Stimulated activated CD4-positive, alpha-beta T cell treated with anti-CD3 and anti-CD28 coated beads, TNF-alpha, amount 100 ng/mL, for 4 hours (primary cell): ENCODE measurements around the gene PLCB2.

Source experiments
- DNase-seq, 3 experiments: peaks; one replicate each; pipeline ENCODE4 v3.0.0-alpha.2; 2020; ENCODE audit warnings: low read depth in 3 of 3

The PLCB2 gene

DNA sequence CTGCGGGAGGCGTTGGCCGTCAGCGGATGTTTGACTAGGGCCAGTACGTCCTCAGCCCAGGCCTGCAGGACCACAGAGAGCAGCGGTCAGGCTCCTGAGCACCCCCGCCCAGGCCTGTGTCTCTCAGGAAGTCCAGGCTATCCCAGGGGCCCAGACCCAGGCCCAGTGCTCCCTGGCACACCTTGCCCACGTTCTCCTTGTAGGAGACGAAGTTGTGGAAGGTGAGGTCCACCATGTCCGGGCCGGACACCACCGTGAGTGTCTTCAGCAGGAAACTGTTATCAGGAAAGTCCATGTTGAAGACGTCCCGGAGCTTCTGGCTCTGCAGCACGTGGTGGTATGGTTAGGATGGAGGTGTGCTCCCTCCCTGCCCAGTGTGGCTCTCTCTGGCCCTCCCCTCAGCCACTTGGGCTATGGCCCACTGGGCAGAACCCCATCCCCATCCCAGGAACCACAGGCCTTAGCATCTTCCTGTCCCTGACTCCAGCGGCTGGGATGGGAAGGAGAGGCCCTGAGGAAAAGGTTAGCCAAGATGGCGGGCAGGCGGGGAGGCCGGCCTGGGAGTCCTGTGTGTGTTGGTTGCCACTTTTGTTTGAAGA, 5.3 kb downstream of the PLCB2 start:
- no peak for DNase-seq

DNA sequence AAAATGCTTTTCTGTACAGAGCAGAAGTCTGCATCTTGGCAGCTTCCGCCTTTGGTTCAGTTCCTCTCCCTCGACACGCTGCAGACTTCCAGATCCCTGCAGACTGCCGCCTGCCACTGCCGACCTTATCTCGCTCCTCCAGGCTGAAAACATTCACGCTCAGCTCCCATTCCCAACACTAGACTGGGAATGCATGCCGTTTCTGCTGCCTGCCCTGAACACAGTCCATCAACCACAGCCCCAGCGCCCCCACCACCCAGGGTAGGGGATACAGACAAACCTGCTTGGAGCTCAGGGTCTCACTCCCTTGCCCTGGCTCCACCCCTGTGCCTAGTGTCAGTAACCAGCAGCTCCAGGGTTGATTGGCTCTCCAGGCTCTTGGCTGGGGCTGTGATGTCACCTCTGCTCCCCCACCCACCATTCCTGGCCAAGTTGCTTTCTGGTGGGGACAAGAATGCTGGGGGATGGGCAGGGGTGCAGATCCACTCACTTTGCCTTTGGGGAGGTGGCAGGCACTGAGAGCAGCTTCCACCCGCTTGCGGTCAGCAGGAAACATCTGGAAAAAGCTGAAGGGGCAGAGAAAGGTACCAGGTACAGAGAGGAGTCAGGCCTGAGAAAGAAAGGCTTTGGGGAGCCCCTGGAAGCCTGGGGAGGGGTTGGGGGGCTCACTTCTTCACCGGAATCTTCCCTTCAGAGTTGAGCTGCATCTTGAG, 6.1 kb downstream of the PLCB2 start:
- DNase-seq, result no peak

DNA sequence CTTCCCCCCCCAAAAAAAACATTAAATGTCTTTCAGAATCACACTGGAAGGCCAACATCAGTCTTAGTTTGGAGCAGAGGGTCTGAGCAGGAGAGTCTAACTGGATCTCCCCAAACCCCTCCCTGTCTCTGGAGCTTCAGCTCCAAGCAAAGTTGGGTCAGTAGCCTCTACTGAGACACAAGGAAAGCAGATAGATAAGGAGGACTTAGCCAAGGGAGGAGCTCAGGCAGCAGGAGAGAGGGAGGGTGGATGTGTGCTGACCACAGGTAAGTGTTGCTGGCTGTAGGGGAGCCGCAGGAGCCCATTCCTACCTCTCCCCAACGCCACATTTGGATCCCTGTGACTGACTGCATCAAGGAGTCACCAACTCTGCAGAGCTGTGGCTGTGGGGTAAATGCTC, 7.0 kb downstream of the PLCB2 start:
- DNase-seq, result no peak

DNA sequence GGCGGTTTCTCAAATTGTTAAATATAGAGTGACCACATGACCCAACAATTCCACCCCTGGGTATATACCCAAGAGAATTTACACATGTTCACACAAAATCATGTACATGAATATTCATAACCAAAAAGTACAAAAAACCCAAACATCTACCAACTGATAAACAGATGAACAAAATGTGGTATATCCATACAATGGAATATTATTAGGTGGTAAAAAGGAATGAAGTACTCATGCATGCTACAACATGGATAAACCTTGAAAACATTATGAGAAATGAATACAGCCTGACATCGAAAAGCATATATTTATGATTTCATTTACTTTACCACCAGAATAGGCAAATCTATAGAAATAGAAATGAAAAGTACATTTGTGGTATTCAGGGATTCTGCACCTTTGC, 7.4 kb downstream of the PLCB2 start:
- no peak for DNase-seq

DNA sequence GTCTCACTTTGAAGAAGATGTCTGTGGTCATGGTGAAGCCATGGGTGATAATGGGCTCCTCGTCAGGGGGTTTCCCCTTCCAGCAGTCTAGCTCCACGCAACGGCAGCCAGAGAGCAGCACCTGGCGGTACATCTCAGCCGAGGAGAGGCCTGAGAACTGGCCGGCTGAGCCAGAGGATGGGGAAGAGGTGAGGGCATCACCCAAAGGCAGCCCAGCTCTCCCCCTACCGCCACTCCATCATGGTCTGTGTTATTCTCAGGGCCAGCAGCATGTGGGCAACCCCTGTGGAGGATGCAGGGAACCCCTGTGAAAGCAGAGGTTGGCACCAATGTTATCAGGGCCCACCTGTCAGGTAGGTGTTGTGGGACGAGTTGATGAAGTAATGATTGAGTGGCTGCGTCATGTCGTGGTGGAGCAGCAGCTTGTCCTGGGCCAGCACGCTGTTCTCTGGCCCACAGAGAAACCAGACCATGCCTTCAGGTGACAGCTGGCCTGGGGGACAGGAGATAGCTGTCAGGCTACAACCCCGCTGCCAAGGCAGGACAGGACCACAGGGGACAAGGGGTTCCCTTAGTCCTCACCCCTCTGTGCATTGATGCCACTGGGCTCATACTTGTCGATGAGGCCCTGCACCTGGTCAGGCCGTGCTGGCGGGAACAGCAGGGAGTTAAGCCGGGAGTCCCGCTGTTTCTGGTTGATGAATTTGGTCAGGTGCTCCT, 9.4 kb downstream of the PLCB2 start:
- DNase-seq, result no peak

DNA sequence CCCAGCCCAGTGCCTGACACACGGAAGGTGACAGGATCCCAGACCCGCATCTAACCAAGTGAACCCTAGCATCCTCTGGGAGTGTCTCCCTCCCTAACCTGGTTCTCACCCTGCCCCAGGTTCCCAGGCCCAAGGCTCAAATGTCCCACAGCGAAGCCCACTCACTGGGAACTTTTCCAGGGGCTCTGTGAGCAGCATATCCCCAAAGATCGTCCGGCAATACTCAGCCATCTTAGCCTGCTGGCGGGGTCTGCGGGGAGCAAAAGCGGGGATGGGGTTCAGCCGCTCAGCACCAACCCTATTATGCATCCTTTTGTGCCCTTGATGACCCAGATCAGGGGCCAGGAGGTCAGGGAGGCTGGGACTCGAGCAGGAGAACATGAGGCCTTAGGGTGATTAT, 10.4 kb downstream of the PLCB2 start:
- DNase-seq, result no peak

DNA sequence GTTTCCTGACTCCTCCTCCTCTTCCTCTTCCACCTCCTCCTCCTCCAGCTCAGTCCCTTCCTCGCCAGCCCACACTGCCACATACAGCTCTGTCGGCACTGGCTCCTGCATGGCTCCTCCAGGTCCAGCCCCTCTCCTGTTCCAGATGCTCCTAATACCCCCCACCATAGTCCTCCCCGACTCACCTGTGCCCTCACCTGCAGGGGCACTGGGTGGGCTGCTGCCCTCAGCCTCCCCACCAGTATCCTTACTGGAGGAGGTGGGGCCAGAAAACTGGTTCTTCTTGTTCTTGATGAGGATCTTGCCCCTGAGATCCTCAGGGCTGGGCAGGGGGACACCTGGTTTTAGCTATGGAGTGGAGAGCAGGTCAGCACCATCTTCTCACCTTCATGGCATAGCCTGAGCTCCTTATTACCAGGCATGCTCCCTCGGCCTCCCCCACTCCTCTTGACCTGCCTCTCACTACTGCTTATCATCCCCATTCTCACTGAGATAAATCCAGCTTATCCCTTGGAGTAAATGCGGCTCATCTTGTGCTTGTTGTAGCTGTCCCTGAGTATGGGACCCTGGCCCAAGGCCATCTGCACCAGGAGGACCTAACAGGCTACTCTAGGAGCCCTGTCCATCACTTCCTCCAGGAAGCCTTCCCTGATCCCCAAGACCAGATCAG, 11.0 kb downstream of the PLCB2 start:
- DNase-seq, result no peak

DNA sequence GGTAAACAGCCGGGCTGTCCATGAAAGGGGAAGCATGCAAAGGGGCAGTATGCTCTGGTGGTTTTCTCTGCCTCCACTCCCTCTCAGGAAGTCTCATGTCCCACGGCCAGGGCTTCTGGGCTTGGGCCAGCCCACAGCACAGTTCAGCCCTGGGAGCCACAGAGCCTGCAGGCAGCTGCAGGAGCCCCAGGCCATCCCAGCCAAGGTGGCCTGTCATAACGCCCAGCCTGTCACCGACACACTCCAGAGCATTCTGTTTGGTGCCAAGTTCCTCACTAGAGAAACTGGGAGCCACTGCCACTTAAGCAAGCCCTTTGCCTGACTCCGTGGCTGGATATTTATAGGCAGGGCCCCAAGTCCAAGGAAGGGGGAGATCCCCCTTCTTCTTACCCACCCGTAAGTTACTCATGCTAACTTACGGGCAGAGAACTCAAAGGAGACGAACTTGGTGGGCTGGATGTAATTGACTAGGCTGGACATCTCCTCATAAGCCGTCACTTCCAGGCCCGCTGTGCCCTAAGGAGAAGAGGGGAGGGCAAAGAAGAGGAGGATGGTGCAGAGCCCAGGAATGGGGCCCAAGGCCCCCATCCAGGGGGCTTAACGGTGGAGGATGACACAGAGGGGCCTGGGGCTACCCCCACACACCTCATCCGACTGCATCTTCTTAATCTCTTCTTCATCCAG, 11.7 kb downstream of the PLCB2 start:
- DNase-seq, result no peak

DNA sequence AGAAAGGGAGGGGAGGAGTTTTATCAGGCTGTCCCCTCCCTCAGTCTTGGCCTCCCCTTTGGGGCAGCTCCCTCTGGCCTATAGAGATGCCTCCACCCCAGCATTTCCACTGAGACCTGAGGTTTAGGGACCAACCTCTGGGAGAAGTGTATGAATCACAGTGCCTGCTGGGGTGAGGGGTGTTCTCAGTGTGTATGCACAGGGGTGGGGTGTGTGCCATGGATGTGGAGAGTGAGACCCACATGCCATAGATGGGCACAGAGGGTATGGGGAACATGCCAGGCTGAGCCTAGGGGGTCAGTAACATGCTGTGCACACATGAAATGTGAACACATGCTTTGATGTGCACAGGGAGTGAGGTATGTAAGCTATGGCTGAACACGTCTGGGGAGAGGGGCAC, 12.4 kb downstream of the PLCB2 start:
- no peak for DNase-seq

DNA sequence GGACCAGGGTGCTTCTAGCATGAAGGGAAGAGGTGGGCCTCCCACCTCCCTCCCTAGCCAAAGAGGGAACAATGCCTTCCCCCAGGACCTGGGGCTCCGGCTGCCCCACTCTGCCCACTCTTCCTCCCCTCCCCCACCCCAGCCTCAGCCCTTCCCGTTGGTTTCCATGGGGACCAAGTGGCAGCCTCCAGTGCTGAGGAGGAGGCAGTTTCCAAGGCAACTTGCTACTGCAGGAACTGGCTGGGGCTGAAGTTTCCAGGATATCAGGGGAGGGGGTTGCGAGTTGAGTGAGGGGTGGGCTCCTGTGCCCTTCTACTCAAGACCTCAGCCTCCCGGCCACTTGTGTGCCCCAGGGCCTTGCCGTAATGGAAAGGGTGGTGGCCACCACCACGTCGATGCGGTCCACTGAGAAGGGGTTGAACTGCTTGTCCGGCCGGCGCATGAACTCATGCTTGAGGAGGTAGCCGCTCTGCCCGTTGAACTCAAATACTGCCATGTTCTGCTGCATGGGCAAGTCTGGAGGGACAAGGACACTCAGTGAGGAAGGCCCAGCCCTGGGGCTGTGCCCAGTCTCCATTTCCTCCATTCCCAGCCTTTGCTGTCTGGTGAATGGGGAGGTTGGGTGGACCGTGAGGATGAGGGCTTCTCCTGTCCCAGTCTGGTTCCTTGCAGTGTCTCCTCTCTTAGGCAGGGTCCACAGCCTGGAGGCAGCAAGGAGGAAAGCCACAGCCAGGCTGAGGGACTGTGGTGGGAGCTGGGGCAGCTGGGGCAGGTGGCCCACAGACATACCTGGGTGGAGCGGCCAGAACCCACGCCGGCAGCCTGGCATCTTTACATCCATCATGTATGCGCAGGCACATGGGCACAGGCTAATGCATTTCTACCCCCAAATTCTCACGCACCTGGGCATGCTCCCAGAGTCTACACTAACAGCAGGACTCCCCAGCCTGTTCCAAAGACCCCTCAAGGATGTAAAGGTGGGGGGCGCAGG, 13.5 kb downstream of the PLCB2 start:
- DNase-seq, result no peak

DNA sequence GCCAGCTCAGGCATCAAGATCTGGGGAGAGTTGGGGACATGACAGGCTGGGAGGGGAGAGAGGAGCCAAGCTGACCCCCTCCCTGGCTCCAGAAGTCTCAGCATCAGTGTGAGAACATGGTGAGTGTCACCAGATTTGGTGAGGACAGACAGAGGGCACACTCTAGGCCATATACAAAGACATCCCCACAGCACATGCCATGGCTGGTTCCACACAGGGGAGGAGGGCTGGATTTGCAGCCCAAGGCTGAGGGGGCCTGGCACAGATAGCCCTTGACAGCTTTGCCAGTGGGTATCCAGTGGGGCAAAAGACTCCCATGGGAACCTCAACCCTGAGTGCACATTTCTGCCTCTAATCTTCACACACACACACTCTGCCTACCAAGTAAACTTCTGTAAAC, 14.7 kb downstream of the PLCB2 start:
- DNase-seq, result no peak

DNA sequence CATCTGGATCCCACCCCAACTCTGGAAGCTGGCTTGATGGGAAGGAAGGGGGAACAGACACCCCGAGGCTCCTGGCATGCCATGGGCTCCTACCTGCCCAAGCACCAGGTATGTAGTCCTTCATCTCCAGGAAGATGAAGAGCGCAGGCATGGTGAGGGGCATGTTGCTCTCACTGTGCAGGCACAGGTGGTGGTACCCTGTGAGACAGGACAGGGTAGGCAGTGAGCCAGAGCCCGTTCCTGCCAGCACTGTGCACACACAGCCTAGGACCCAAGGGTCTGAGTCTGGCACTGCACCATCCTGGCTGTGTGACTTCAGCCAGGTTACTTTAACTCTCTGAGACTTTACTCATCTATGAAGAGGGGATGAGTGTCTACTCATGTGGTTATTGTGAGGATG, 15.5 kb downstream of the PLCB2 start:
- no peak for DNase-seq

DNA sequence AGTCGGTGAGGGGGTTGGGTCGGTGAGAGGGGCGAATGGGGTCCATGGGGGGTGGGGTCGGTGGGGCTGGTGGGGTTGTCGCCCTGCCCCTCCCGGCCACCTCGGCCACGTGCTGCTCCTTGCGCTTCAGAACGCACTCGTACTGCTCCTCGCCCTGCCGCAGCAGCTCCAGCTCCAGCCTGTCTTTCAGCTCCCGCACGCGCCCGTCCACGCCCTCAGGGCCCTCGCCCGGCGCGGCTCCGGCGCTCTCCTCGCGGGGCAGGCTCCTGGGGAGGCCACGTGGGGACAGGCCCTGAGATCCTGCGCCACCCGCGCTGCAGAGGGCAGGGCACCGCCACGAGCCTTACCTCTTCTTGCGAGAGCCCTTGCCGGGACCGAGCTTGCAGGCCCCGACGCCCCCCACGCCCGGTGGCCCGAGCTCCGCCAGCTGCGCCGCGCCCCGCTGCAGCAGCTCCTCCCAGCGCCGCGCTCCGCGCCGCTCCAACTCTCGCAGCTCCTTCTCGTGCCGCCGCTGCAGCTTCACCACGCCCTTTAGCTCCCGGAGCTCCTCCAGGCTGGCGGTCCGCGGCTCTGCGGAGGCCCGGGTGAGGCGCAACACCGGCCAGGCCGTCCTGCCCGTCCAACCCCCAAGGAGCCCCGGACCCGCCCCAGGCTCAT, 16.7 kb downstream of the PLCB2 start:
- no peak for DNase-seq

DNA sequence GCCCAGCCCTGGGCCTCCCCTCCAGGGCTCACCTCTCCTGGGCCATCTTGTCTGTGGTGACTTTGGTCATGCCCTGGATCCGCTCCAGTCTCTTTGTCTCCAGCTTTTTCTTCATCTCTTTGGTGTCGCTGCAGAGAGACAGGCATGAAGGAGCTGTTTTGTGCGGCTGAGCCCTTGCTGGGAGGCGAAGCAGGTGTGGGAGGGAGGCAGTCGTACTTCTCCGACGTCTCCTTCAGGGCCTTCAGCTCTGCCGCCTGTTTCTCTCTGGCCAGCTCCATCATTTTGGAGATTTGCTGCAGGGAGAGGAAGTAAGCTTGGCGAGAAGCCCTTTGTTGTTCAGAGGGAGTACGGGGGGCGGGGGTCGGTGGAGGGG, 17.2 kb downstream of the PLCB2 start:
- no peak for DNase-seq

DNA sequence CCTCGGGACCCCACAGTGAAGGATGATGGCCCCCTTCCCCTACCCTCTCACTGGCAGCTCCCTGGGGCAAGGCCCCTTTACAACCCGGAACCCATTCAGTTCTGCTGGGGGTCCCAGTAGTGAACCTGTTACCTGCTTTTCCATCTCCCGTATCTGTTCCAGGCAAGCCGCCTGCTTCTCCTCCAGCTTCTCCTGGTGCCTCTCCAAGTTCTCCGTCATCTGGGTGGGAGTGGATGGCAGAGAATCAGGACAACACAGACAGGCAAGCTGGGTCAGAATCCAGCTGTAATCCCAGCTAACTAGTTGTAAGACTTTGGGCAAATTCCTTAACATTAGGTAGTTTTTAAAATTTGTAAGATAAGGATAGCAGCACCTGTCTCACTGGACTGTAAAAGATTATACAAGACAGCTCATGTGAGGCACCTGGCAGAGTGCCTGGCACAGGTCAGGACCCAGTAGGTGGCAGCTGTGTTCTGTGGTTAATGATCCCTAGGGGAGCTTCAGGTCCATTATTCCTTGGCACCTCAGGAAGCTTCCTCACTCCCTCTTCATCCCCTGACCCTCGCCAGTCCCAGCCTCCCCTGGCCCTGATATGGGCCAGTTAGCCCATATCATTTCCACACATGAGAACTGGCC, 18.5 kb downstream of the PLCB2 start:
- DNase-seq, result no peak

DNA sequence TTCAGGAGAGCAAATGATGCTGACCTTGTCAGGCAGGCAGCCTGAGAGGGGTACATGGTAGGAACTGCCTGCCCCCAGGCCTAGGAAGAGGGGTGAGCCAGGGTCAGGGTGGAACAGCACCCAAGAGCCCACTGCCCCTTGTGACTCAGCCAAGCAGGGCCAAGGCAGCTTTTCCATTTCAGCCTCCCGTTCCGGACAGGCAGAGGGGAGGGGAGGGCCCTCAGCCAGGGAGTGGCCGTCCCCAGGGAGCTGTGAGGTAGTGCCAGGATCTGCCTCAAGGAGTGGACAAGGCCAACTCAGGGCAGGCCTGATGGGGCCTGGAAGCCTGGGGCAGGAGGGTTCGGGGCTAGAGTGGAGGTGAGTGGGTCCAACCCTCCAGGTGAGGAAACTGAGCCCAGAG, 19.8 kb downstream of the PLCB2 start:
- DNase-seq, result no peak

DNA sequence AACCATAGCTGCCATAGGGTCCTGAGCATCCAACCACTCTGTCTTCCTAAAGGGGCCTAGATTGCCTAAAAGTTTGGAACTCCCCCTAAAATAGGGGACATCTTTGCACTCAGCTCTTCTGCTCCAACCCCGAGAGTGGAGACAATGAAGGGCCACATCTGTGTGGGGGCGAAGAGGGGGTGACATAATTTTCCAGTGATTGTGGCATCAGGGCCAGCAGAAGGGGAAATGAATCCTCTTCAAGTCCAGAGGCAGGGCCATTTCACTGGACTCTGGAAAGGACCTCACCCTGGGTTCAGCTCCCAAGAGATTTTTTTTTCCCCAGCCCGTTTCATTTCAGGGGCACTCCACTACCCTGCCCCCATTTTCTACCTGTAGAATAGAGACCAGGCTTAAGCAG, 20.2 kb downstream of the PLCB2 start:
- no peak for DNase-seq

DNA sequence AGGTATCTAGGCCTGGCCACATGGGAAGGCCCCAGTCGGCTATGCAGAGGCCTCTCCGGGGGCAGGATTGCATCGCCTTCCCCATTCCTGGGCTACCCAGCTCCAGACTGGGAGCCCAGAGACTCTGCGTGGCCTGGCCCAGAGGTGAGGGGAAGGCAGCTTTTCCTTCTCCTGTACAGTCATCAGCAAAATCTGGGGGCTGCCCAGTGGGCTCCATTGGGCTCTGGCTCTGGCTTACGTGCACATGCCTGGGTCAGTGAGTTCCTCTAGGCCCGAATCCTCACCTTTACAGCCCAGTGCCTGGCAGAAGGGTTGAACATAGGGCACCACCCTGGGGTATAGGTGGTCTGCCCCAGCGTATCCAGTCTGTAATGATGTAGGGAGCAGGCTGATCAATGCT, 20.9 kb downstream of the PLCB2 start:
- DNase-seq, result no peak

DNA sequence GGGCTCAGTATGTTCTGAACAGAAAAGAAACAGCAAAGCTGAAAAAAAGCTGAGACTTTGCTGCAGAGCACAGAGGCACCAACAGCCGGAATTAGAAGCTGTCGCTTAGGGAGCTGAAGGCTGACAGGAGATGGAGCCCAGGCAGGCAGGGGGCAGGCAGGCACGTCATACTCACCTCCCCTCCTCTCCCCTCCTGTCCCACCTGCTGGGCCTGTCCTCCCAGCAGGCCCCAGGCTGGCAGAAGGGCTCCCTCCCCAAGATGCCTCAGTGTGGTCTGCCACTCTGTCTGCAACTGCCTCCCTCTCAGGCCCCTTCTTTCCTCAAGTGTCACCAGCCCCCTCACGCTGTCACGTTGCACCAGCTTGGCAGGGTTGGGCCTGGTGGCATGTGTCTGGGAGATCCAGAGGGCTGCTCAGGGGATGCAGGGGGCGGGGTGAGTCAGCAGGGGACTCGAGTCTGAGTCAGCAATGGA, 21.6 kb downstream of the PLCB2 start:
- no peak for DNase-seq

DNA sequence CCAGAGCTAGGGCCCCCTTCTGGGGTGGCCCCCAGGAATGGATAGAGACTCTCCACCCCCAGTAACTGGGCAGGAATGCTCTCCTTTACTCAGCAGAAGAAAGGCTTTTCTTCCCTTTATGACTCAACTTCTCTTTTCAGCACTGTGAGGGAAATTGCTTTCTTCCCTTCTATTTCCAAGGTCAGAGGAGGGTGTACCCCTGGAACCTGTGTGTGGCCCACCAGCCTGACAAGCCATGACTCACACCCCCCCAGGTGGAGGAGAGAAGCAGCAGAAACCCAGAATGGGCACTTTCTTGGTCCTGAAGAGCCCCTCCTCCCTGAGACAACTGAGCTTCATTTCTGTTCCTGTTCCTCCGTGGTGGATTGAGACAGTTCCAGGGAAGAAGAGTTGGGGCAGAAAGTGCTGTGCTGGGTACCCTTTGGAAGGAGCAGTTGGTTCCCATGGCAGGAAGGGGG, 22.2 kb downstream of the PLCB2 start:
- no peak for DNase-seq
